GM18951 (cell line): ENCODE measurements around the gene RGS14.
"Not testable (repeated sequence)": the region's sequence is repeated elsewhere in the genome, so short reads cannot be mapped to it uniquely, and the experiment has no call there.

ENCODE experiments used
- POLR2A ChIP-seq: IDR thresholded peaks from 4 replicates; pipeline ENCODE4 v1.6.1; 2011; ENCODE audit warnings: mild to moderate bottlenecking; ENCODE audit not compliant: insufficient read length, insufficient read depth; ENCODE audit errors: extremely low read depth
- in situ Hi-C: fragments of 300-500 bp; cut with MboI; formaldehyde crosslinking; loops from one replicate; pipeline ENCODE4 v1.12.0; 2022; ENCODE audit warnings: low sequenced_read_pairs, mixed read lengths, inconsistent platforms; ENCODE audit not compliant: unreplicated experiment

The RGS14 gene

DNA sequence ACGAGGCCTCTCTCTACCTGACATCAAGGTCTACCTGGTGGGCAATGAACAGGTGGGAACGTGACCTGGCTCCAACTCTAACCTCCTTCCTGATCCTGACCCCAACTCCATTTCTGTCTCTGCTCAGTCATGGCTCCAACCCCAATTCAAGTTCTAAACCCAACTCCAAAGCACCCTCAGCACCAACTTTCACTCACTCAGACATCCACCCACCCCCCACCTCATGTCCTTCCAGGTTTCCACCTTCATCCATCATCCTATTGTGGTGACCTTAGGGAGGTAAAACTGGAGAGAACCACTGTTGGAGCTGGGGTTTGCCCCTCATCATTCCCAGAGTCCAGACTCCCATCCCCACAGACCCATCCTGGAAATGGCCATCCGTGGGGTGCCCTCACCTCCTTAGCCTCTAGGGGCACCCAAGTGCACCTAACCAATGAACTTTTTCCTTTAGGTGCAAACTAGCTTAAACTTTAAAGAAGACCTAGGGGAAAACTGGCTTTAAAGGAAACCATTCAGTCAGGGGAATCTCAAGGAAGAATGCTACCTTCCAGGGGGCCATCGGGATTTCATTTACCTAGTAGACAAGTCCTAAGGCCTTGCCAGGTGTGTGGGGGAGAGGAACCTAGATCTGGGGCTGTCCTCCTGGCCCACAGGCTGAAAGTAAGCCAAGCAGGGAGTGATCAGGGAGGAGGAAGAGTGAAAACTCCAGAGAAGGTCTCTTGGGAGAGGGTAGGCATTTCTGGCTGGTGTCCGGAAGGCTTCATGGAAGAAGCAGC is 11.3 kb downstream of the RGS14 start:
- in situ Hi-C loops = no loop called here
- no peak for TF ChIP-seq POLR2A

- TF ChIP-seq POLR2A = no peak
- in situ Hi-C loops = no loop called here
Measured at GRCh38 chr5:177369645-177370440, 12.1 kb downstream of the RGS14 start.

- peak; percentile 19 for TF ChIP-seq POLR2A
- in situ Hi-C loops = no loop called here
Measured at GRCh38 chr5:177370488-177371119, 12.9 kb downstream of the RGS14 start.

DNA sequence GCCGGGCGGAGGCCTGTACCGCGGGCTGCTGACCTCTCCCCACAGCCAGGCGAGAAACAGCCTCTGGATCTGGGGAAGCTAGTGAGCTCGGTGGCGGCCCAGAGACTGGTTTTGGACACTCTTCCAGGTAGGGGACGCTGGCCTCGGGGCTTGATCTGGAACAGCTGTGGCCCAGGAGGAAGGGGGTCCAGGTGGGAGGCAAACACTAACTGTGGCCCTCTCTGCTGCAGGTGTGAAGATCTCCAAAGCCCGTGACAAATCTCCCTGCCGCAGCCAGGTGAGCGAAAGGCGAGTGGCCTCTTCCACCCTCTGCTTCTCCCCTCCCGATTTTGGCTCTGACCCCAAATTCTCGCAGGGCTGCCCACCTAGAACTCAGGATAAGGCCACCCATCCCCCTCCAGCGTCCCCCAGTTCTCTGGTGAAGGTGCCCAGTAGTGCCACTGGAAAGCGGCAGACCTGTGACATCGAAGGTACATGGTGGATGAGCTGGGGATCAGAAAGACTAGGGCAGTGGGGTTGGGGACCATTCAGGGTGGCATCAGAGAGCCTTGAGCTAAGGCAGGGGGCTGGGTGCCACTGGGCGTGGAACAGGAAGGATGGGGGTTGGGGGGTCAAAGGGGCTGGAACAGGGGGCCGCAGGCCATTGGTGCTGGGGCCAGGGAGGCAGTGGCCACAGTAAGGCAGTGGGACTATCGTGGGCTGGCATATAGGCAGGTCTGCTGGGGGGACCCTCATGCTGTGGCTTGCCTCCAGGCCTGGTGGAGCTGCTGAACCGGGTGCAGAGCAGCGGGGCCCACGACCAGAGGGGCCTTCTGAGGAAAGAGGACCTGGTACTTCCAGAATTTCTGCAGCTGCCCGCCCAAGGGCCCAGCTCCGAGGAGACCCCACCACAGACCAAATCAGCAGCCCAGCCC is 13.7 kb downstream of the RGS14 start:
- in situ Hi-C loops = no loop called here
- TF ChIP-seq POLR2A = peak; percentile 12

DNA sequence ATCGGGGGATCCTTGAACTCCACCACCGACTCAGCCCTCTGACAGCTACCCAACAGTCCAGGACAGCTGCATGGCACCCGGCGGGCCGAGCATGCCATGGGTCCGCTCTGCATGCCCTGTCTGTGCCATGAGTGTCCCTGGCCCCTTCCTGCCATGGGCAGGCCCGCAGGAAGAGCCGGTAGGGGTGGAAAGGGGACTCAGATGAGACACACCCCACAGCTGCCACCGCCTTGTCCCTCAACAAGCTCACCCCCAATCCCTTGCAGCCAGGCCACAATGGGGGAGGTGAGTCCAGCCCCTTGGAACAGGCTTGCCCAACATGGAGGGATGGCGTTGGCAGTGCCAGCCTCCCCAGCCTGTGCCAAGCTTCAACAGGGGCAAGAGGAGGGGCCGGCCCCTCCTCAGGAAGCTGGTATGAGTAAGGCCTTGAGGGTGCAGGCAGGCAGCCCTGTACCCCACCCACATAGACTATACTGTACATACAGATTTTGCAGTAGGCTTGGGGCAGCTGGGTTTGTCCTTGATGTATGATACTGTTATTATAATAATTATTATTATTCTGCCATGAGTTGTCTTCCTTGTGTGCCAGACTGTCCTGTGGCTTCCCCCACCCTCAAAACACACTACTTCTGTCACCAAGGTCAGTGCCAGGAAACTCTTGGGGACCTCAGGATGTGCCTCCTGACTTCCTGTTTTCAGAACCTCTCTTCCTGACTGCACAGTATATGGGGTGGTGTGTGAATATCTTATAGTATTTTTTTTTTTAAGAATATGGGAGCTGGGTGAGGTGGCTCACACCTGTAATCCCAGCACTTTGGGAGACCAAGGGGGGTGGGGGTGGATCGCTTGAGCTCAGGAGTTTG is 14.5 kb downstream of the RGS14 start:
- no peak for TF ChIP-seq POLR2A
- in situ Hi-C loops = no loop called here

GRCh38 chr5:177372910-177373309 is 15.2 kb downstream of the RGS14 start:
- no peak for TF ChIP-seq POLR2A
- in situ Hi-C loops = no loop called here

DNA sequence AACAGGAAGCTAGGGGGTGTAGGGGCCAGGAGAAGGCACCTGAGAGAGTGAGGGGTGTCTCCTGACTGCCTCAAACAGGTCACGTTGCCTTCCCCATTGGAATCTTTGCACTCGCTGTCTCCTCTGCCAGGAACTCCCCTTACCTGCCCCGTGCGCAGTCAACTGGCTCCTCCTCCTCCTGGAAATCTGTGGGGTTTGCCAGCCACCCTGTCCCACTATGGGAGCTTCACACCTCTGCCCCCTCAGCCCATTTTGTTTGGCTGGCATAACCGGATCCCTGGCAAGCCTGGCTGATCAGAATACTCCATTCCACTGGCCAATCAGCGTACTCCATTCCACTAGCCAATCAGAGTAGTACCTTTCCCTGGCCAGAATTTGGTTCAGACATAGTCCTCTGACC is 16.1 kb downstream of the RGS14 start:
- TF ChIP-seq POLR2A = no peak
- in situ Hi-C loops = no loop called here

- TF ChIP-seq POLR2A = no peak
- in situ Hi-C loops = no loop called here
Measured at GRCh38 chr5:177374211-177374610, 16.5 kb downstream of the RGS14 start.

DNA sequence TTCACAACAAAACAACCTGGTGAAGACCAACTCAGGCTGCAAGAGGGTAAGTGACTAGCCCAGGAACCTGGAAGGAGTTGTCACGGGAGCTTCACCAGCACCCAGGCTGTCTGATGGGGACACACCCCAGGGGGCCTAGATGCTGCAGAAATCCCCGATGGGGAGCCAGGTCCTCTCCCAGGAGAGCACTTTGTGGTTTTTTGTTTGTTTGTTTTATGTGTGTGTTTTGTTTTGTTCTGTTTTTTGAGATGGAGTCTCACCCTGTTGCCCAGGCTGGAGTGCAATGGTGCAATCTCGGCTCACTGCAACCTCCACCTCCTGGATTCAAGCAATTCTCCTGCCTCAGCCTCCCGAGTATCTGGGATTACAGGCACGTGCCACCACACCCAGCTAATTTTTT is 17.8 kb downstream of the RGS14 start:
- in situ Hi-C loops = not testable (repeated sequence)

DNA sequence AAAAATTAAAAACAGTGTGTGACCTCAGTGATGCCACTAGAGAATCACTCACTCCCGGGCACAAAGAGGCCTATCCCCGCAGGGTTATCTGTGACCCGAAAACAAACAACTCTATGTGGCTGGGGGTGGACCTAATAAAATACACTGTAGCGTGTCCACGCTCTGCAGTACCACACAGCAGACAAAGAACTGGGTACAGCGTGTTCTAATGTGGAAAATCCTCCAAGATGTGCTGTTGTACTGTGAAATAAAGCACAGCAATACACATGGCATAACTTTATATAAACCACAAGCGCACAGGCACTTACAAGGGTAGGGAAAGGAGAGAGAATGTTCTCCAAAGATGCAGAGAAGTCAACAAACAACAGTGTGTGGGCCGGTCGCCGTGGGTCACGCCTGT is 18.4 kb downstream of the RGS14 start:
- TF ChIP-seq POLR2A = no peak
- in situ Hi-C loops = no loop called here

DNA sequence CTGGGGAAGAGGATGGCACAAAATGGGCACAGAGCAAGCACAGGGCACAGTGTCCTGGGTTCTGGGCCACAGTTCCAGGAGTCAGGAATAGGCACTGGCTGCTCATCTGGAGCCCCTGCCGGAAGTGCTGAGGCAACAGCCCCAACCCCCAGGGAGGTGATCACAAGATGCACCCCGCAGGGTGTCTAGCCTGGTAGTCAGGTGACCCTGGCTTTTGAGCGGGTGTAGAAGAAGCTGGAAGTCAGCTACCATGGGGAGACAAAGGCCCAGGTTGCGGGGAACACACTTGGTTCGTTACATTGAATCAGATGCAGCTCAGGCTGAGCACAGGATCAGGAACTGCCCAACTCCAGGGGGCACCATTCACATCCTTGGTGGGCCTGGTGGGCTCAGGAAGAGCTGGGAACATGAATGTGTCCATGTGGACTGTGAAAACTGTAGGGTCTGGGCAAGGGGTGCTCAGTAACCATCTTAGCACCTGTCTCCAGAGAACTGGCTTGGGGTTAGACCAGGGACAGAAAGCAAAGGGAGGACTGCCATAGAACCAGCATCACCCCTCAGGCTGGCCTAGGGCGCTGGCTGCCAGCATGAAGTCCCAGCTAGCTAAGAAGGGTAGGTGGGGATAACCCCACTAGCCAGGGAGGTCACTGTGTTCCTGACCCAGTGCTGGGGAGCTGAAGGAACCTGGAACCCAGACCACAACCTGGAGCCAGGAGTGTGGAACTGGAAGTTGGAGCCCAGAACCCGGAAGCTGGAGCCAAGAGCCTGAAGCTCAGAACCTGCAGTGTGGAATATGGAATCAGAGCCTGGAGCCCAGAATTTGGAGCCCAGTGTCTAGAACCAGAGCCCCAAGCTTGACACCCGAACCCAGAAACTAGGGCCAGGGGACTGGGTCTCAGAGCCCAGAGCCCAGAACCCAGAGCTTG is 20.4 kb downstream of the RGS14 start:
- no peak for TF ChIP-seq POLR2A
- in situ Hi-C loops = no loop called here
